Sciatic nerve (tissue), 2 donors: ENCODE data around the gene CCDC81. TPM values are rescaled to one million over a fixed set of nuclear protein-coding genes. Genes with fewer than 3 reads are reported as not detected.
"Not testable (repeated sequence)": the region's sequence is repeated elsewhere in the genome, so short reads cannot be mapped to it uniquely, and the experiment has no call there.

ENCODE experiments used
- ATAC-seq: fragments of 200-7000 bp; cut with Tn5 transposase; one replicate; pipeline ENCODE4 v1.9.1; 2020; ENCODE audit warnings: mild to moderate bottlenecking, moderate library complexity
- DNase-seq: peaks from one replicate; pipeline ENCODE4 v3.0.0-alpha.2; 2020; ENCODE audit warnings: low spot score
- intact Hi-C: fragments of 100-400 bp; cut with DNase I; formaldehyde crosslinking; loops from one replicate; pipeline ENCODE4 v1.14.2; 2022
- total RNA-seq: library from RNA; stranded (reverse); fragmentation: NEBNext Ultra II Directional; extraction: Animal tissue kit (Norgen Biotek cat#: 25700); gene quantifications from one replicate; pipeline ENCODE4 v1.2.1, GENCODE V29; 2021
- donor health status: DM: no; HTN: no; CAD: no.
- donor health status: DM: no; HTN: no; CAD: no.

CCDC81 gene
- total RNA-seq, result 1.7 TPM

DNA sequence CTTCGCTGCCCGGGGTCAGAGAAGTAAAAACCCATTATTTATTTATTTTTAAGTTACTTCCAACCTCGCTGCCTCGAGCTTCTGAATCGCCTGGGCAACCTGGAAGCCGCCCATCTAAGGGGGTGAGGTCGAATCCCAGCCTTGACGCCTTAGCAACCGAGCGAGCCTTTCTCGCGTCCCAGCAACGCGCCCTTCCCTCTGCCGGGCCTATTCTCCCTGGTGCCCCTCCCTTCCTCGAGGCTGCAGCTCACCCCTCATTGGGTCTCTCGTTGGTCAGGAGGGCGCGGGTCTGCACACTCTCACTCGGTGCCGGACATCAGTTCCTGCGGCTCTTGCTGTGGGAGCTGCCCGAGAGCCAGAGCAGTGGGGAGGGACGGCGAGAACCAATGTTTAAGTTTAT is at the start of gene CCDC81:
Gene CCDC81, plus strand, starts transcription at position 302 of the 400 bp plus-strand sequence. CDS start 277 bp downstream, outside the sequence.
- intact Hi-C loops, result no loop called here
- no peak for ATAC-seq
- DNase-seq, result no peak

- ATAC-seq, result no peak
- intact Hi-C loops, result no loop called here
- DNase-seq, result no peak
These were observed 39.4 kb upstream of the CCDC81 start for GRCh38 chr11:86335131-86335767.

DNA sequence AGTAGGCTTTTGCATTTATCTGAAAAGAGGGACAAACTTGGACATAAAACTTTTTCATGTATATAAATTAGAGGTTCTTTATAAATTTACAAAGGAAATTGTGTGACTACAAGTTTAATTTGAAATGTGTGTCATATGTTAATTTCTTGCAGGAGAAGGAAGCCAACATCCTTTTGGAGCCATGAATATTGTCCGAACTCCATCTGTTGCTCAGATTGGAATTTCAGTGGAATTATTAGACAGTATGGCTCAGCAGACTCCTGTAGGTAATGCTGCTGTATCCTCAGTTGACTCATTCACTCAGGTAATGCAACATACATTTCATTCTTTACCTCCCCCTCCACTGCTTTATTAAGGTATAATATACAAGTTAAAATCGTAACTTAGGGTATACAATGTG is 37.5 kb upstream of the CCDC81 start:
- intact Hi-C loops, result no loop called here

DNA sequence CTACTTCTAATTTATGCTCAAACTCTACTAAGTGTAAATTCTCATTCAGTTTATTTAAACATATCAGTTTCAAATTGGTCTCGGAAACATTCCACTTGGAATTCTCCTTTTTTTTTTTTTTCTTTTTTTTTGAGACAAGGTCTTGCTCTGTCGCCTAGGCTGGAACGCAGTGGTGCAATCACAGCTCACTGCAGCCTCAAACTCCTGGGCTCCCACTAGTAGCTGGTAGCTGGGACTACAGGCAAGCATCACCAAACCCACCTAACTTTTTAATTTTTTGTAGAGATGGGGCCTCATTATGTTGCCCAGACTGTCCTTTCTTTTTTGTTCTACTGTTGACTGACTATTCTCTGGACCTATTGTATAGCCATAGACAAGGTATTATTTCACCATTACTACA is 33.3 kb upstream of the CCDC81 start:
- DNase-seq (no peak), ATAC-seq (no peak)
- intact Hi-C loops, result no loop called here

More for the DNA sequence above, 37.5 kb upstream of the CCDC81 start:
- ATAC-seq (no peak), DNase-seq (no peak)

DNA sequence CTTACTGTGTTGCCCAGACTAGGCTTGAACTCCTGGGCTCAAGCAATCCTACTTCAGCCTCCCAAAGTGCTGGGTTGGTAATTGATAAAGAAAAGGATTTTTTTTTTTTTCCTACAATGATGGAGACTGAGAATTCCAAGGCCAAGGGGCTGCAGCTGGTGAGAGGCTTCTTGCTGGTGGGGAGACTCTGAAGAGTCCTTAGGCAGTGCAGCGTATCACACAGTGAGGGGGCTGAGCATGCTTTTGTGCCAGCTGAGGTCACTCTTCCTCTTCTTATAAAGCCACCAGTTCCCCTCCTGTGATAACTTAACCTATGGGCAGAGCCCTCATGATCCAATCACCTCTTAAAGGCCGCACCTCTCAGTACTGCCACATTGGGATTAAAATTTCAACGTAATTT is 28.2 kb upstream of the CCDC81 start:
- no peak for ATAC-seq
- intact Hi-C loops, result no loop called here
- DNase-seq, result no peak

DNA sequence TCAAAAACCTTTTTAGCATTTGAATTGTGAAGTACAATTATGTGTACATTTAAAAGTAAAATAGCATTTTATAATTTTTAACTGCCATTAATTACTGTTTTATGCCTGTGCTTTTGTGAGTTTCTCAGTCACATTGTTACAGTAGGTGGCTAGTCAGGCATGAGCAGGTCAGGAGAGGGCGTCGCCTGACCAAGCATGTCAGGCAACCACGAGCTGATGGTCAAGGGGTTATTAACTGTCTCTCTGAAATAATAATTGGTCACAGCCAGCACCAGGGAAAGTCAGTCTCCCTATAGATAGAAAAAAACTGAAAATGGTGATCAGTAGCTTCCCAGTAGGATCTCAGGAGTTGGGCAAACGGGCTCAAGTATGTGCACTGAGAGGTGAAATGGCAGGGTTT is 19.4 kb upstream of the CCDC81 start:
- no peak for DNase-seq
- no peak for ATAC-seq
- intact Hi-C loops, result loop anchor here (1.0 kb wide), 1 partner anchor 23 kb away; no protein-coding TSS in a partner anchor

DNA sequence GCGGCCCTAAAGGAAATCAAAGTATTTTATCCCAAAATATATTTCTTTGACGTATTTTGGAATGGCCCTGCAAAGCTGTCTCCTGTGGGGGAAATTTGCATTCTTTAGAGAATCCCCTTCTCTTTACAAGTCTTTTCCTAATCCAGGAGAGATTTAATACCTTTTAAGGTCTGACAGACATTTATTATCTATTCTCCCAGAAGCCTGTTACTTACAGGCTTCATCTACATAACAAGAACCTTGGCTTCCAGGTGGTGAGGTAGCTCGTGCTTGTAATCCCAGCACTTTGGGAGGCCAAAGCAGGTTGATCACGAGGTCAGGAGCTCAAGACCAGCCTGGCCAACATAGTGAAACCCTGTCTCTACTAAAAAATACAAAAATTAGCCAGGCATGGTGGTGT is 17.3 kb upstream of the CCDC81 start:
- intact Hi-C loops, DNase-seq, ATAC-seq: not testable (repeated sequence)

- ATAC-seq (no peak), DNase-seq (no peak)
- intact Hi-C loops, result no loop called here
These were observed 16.0 kb upstream of the CCDC81 start for GRCh38 chr11:86358720-86359119.

DNA sequence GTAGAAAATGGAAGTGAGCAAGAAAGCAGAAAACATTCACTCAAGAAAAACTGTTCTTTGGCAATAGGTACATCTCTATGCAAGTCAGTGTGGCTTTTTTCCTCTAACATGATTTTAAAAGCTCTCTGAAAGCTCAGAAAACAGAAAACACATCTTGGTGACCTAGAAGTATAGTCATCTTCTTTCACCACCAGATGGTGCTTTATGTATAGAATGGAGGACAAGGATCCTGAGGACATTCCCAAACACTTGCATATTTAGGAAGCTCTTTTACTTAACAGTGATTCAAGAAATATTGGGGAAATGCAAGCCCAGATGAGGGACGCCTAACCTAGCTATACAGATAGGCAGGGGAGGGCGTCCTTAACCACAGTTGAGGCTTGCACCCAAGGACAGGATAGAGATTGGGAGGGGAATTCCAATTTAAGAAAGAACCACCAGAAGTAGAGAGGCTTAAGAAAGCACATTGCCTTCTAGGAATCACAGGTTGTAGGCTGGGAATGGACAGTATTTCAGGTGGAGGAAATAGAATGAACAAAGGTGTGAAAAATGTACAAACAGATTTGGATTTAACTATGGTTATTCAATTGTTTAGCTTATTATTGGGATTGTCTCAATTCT is 13.8 kb upstream of the CCDC81 start:
- ATAC-seq, result no peak
- no peak for DNase-seq
- intact Hi-C loops, result no loop called here

DNA sequence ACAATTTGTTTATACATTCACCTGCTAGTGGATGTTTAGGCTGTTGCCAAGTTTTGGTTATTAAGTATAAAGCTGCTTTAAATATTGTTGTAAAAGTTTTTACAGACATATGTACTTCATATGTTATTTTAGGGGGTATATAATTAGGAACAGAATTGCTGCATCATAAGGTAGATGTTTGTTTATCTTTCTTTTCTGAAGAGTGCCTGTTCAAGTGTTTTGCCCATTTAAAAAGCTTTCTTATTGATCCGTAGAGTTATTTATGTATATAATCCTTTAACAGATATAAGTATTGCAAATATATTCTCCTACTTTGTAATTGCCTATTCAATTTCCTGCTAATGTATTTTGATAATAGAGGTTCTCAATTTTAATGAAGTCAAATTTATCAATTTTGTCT is 11.3 kb upstream of the CCDC81 start:
- ATAC-seq (no peak), DNase-seq (no peak)
- intact Hi-C loops, result no loop called here

- intact Hi-C loops, result no loop called here
- ATAC-seq (no peak), DNase-seq (no peak)
These were observed 9.1 kb upstream of the CCDC81 start for GRCh38 chr11:86365546-86365945.

- DNase-seq, result no peak
- intact Hi-C loops, result no loop called here
- no peak for ATAC-seq
These were observed 5.0 kb upstream of the CCDC81 start for GRCh38 chr11:86369668-86370067.

DNA sequence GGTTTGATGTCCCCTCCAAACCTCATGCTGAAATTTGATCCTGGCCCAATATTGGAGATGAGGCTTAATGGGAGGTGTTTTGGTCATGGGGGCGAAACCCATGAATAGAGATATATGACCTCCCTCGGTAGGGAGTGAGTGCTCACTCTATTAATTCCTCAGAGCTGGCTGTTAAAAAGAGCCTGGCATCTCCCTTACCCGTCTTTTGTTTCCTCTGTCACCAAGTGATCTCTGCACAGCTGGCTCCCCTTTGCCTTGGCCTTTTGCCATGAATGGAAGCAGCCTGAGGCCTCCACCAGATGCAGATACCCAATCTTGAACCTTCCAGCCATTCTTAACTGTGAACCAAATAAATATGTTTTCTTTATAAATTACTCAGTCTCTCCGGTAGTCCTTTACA is 4.5 kb upstream of the CCDC81 start:
- intact Hi-C loops, result no loop called here
- ATAC-seq (no peak), DNase-seq (no peak)

GRCh38 chr11:86370922-86371594 is 3.6 kb upstream of the CCDC81 start:
- ATAC-seq (no peak), DNase-seq (no peak)
- intact Hi-C loops, result no loop called here

DNA sequence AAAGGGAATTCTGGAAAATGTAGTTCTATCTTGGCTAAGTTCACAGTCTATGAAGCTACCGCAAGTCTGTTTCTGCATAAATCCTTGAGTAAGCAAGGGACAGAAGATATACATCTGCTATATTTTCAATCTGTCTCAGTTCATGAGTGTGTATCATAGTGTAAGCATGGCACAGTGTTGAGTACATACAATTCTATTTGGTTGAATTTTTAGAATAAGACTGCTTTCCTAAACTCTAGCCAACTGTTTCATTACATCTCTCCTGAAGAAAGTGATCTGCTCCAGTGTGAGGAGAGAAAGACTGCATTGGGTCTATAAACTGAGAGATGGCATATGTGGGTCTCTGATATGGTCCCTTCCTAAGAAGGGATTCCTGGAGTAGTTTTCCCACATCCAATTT is 2.6 kb upstream of the CCDC81 start:
- intact Hi-C loops, result no loop called here
- DNase-seq (no peak), ATAC-seq (no peak)

GRCh38 chr11:86372586-86372985 is 2.1 kb upstream of the CCDC81 start:
- intact Hi-C loops, result no loop called here
- DNase-seq (no peak), ATAC-seq (no peak)

DNA sequence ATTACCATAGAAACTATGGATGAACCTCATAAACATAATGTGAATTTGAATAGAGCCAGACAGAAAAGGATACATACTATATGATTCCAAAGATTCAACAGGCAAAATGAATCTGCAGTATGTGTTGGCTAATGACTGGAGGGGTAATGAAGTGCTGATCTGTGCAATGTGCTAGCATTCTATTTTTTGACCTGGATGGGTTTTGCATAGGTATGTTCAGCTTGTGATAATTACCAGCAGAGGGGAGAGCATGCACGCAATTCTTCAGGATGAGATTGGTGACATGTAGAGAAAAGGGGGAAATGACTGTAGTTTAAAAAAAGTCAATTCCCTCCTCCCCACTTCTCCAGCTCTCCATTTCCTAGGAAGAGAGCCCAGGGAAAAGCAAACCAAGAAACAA is 618 bp upstream of the CCDC81 start:
- ATAC-seq (no peak), DNase-seq (no peak)
- intact Hi-C loops, result no loop called here

DNA sequence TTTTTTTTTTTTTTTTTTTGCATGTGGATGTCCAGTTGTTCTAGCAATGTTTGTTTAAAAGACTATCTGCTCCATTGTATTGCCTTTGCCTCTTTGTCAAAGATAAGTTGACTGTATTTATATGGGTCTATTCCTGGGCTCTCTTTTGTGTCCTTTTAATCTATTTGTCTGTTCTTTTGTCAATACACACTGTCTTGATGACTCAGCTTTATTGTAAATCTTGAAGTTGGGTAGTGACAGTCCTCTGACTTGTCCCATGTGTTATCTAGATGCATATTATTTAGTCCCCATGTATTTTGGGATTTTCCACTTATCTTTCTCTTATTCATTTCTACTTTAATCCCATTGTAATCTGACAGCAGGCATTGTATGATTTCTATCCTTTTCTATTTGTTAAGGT is 3.3 kb downstream of the CCDC81 start:
- intact Hi-C loops, result loop anchor here (1.0 kb wide), 1 partner anchor 23 kb away; no protein-coding TSS in a partner anchor
- DNase-seq (no peak), ATAC-seq (no peak)

DNA sequence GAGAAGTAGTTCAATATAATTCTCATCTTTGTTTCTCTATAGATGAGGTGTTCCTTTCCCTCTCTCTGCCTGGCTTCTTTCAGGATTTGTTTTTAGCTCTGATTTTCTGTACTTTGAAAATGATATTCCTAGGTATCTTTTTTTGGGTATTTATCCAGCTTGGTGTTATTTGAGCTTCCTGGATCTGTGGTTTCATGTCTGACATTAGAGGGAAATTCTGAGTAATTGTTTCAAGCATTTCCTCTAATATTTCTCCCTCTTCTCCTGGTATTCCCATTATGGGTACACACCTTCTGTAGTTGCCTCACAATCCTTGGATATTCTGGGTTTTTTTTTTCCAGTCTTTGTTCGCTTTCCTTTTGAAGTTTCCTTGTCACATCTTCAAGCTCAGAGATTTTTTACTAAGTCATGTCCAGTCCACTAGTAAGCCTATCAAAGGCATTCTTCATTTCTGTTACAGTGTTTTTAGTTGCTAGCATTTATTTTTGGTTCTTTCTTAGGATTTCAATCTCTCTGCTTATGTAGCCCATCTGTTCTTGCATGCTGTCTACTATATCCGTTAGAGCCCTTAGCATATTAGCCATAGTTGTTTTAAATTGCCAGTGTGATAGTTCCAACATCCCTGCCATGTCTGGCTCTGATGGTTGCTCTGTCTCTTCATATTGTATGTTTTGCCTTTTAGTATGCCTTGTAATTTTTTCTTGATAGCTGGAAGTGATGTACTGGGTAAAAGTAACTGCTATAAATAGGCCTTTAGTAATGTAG is 5.8 kb downstream of the CCDC81 start:
- DNase-seq (no peak), ATAC-seq (no peak)
- intact Hi-C loops, result no loop called here
